DMS53 (cell line): Measurements from ENCODE around the gene TRIO.

Experiments
- DNase-seq: peaks from one replicate; lab custom pipeline; 2025; lab: John Stamatoyannopoulos, UW

TRIO gene

GRCh38 chr5:14123551-14123950, 19.6 kb upstream of the TRIO start:
- DNase-seq: no peak

- DNase-seq: no peak
Measured at GRCh38 chr5:14123974-14124482, 19.1 kb upstream of the TRIO start.

GRCh38 chr5:14125262-14125661, 17.9 kb upstream of the TRIO start:
- DNase-seq: peak; percentile 22

DNA sequence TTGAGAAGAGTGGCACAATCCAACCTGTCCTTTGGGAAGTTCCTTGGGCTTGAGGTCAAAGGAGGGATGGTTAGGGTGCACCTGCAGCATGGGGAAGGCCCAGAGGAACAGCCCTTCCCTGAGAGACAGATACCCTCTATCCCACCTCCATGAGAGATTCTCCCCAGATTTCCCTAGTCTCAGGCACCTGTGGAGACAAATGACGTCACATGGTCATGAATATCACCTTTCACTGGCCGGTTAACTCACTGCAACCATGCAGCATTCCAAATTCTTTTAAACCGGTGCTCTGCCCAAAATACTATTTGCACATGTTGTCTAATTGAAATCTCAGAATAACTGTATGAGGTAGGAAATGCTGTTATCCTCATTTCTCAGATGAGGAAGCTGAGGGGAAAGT, 15.6 kb upstream of the TRIO start:
- DNase-seq: no peak

- no peak for DNase-seq
Measured at GRCh38 chr5:14128079-14128478, 15.1 kb upstream of the TRIO start.

GRCh38 chr5:14129123-14129522, 14.0 kb upstream of the TRIO start:
- peak; percentile 21 for DNase-seq

DNA sequence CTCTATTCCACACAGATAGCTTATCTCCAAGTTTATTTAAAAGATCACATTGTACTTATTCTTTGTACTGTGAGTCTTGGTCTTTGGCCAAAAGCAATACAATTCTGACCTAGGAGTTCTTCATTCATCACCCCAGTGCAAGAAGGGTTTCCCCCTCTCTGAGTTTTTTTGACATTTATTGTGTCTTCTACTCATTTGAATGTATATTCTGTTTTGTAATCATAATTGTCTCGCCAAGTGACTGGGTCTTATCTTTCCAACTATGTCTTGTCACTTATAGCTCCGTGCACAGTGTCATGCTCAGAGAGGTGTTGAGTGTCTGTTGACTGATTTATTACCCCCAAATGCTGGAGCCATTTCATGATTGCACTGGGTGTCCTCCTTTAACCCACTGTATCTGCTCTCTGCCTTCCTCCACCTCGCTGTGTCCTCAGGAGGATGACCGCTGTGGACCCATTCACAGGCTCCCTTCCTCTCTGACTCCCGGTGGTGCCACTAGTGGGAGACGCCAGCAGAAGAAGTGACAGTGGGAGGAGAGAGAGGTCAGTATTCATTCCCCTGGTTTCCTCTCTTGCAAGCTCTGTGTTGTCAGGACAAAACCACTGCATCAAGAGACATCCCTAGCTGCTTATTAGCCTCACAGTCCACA, 11.2 kb upstream of the TRIO start:
- no peak for DNase-seq

DNA sequence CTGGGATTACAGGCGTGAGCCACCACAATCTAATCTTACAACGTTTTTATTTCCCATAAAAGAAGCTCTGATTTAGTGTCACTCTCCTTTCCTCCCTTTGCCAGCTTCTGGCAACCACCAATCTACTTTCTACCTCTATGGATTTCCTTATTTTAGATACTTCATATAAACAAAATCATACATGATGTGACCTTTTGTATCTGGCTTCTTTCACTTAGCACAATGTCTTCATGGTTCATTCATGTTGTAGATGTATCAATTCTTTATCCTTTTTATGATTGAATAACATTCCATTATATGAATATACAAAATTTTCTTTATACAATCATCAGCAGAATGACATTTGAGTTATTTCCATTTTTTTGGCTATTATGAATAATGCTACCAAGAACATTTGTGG, 9.7 kb upstream of the TRIO start:
- no peak for DNase-seq

- DNase-seq: peak; percentile 67
Measured at GRCh38 chr5:14134083-14134482, 9.1 kb upstream of the TRIO start.

- no peak for DNase-seq
Measured at GRCh38 chr5:14134771-14135170, 8.4 kb upstream of the TRIO start.

- DNase-seq: no peak
Measured at GRCh38 chr5:14135621-14136020, 7.5 kb upstream of the TRIO start.

DNA sequence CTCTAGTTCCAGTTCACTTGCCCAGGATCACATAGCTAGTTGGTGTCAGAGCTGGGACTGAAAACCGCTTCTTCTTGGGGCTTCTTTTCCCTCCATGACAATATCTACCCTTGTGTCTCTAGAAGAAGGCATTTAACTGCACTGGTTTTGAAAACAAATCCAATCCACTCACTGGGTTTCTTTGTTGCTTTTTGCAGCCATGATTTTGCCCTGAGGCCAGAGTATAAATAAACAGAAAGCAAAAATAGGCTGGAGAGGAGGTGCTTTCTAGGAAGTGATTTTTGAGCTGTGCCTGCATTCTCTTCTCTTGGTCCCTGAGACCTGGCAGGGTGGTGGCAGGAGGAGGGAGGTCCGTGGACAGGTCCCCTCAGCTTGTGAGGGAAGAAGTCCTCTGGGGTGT, 6.9 kb upstream of the TRIO start:
- no peak for DNase-seq

GRCh38 chr5:14138608-14139540, 4.3 kb upstream of the TRIO start:
- DNase-seq: no peak

DNA sequence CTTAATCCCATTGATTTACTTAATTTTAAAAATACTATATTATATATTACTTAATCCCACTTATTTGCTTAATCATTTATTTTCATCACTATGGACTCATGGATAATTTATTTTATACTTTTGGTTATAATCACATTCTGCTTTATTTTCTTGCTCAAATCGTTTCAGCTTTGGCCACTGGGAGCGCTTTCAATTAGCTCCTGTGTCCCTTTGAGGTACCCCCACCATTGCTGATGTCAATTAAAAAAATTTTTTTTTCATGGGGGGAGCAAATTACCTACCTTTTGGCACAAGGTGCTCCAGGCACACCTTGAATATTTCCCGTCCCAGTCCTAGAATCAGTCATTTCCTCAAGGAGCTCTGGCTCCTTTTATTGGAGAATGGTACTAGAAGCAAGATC, 1.4 kb upstream of the TRIO start:
- DNase-seq: no peak

DNA sequence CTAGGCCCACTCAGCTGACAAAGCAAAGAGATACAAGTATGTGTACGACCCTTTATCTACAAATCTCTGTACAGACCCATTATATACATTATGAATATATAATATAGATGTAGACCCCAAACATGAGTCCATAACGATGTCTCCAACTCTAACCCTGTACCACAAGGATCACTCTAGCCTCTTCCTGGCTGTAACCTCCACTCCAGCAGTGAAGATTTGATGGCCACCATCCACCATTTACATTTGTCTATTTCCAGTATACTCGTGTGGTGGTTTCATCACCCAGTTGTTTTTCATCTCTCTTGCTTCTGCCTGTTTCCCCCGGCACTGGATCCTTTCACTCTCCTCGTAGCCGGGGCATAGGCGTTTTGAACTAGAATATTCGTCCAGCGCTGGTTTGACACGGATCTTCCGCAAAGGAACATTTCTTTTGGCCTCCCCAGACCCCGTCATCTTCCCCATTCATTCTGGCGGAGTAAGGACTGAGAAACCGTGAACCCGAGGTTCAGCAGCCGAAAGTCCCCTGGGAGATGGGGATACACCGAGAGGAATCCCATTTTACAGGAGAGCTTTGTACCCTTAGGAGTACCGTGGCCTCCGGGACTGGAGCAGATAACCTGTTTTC, 828 bp upstream of the TRIO start:
- DNase-seq: peak; percentile 60

GRCh38 chr5:14143546-14143840, 351 bp downstream of the TRIO start:
- DNase-seq: no peak

- peak; percentile 82 for DNase-seq
Measured at GRCh38 chr5:14143841-14144585, 871 bp downstream of the TRIO start.

DNA sequence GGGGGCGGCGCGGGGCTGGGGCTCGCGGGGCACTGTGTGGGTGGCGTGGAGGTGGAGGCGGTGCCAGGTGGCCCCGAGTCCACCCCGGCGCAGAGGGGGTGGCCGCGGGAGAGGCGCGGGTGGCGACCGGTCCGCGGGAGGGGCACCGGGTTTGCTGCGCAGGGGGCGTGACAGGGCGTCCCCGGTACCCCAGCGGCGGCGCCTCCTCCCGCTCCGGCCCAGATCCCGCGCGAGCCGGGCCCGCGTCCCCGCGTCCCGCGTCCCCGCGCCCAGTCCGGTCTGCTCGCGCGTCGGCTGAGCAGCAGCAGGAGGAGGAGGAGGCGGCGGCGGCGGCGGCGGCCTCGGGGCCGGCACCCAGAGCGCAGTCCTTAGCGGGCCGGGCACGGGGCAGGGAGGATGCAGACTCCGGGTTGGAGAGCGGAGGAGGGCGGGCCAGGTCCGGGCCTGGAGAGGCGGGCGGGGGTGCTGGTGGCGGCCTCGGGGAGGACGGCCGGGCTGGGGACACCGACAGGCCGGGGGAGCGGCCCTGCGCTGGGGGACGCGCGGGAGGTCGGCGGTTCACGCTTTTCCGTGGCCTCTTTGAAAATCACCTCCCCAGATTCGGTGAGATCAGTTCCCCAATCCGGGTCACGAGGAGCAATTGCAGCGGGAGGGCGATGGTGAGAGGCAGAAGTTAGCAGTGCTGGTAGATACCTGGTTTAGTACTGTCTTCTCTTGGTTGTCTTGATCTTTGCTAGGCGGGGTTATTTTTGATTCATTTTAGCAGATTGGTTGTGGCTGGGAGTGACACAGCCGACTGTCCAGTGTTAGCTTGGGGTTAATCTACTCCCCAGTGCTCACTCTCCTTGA, 1.7 kb downstream of the TRIO start:
- peak; percentile 87 for DNase-seq

- DNase-seq: no peak
Measured at GRCh38 chr5:14145435-14146334, 2.5 kb downstream of the TRIO start.

GRCh38 chr5:14146725-14147124, 3.6 kb downstream of the TRIO start:
- DNase-seq: no peak
